Cardiac fibroblast (primary cell): Measurements from ENCODE around the gene TBXAS1.
A peak's percentile ranks its signal among the peaks of the same experiment; 100 is the strongest.

Experiments
- DNase-seq, 2 donors: peaks; one replicate each; pipeline versions ENCODE4 v3.0.0 to v3.0.0-alpha.2; 2010; ENCODE audit warnings: low read depth in 2 of 2
- H3K4me3 ChIP-seq, 2 donors: replicated peaks in 1 of 2; 1 replicate in 1 of 2; 2 replicates in 1 of 2; pipeline ENCODE4 v1.5.1; 2011; ENCODE audit warnings: low read depth in 2 of 2, low read length in 2 of 2, mild to moderate bottlenecking in 2 of 2, moderate library complexity in 1 of 2
- CTCF ChIP-seq: IDR thresholded peaks from one replicate; pipeline ENCODE4 v1.5.1; 2011; ENCODE audit warnings: low read depth, mild to moderate bottlenecking, low read length, inconsistent platforms

The TBXAS1 gene

GRCh38 chr7:139915268-139915863 lies 86.3 kb downstream of the TBXAS1 start:
- peak; percentile 65 to 81 for DNase-seq
- no peak for TF ChIP-seq CTCF
- H3K4me3 ChIP-seq: no peak overlapping the region

DNA sequence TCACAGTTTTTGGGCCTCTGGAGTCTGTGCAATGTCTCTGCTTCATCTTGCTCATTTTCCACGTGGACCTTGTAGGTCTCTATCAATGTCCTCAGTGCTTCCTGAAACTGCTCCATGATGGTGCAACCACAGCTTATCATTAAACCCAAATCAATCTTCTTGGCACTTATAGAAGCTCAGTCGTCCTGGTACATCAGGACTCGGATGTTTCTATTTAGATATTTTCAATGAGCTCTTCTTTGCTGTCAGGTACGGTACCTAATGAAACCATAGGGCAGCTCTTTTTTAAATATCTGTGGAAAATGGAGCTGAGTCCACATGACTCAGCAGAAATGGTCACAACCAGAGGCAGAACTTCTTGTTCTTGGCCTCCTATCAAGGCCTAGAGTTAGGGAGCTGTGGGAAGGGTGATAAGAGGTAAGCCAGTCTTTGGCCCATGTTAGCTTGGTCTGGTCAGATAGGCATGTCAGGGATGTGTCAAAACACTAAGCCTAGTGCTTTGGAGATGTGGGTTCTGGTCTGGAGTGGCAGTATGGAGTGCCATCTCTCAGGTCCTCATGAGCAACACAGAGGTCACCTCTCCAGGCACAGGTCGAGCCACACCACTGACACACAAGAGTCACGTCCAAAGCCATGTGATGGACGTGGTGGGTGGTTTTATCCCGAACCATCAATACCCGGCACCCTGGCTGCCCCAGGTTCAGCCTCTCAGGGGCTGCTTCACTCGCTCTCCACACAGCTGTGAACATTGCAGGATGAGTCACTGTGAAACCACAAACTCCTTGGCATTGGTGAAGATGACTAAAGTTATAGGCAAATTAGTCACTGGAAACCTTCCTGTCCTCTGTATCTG lies 87.0 kb downstream of the TBXAS1 start:
- H3K4me3 ChIP-seq: no peak overlapping the region
- TF ChIP-seq CTCF: no peak
- peak; percentile 96 to 98 for DNase-seq

DNA sequence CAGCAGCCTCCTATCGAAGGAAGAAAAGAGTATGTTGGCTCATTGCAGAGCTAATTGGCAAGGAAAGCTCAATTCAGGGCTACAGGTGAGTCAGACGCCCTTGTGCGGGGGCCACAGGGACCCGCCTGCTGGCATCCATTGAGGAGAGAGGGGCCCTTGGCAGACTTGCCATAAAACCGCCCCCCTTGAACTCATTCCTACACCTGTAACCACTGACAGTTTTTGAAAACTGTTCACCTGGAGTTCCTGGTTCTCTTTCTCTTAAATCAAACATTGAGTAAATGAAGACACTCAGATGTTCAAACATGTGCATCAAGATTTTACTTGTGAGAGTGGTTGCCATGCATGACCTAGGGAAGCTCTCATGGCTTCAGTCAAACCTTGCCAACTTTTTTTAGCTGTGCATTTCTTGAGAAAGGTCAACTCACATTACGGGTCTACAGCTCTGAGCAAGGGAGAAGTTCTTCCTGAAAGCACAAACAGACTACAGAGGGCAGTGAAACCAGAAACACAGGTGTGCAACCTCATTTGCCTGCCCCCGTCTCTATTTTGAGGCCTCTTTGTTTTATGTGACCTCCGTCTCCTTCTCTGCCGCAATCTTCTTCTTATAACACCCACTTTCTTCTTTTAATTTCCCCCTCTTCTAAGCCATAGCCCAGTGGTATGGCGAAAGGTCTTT lies 87.8 kb downstream of the TBXAS1 start:
- no peak for TF ChIP-seq CTCF
- no peak for DNase-seq
- H3K4me3 ChIP-seq: no peak overlapping the region

DNA sequence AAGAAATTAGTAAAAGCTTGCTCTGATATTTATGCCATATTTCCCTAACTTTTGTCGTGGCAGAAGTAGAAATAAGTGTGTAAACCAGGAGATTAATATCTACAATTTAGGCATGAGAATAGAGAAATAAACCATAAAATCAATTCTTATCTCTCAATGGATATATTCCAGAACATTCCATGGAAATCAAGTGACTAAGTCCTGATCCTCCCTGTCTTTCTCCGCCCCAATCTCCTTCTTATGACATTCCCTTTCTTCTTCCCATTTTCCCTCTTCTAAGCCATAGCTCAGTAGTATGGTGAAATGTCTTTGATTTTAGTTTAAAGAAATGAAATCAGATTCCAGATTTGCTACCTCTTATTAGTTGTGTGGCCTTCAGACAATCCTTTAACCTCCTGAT lies 88.8 kb downstream of the TBXAS1 start:
- no peak overlapping the region for H3K4me3 ChIP-seq
- no peak for TF ChIP-seq CTCF
- DNase-seq: no peak

- TF ChIP-seq CTCF: no peak
- no peak overlapping the region for H3K4me3 ChIP-seq
- peak in 1 of 2 donors; percentile 88 for DNase-seq
These were observed 89.4 kb downstream of the TBXAS1 start for GRCh38 chr7:139918480-139918879.

DNA sequence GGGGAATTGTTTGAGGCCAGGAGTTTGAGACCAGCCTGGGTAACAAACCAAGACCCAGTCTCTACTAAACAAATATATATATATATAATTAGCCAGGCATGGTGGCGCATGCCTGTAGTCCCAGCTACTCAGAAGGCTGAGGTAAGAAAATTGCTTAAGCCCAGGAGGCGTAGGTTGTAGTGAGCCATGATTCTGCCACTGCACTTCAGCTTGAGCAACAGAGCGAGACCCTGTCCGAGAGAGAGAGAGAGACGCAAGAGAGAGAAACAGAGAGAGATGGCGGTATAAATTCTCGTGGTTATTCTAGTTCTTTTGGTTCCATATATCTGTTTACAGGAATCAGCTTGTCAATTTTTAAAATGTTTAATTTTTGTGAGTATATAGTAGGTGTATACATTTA lies 94.0 kb downstream of the TBXAS1 start:
- H3K4me3 ChIP-seq: no peak overlapping the region
- TF ChIP-seq CTCF: no peak
- no peak for DNase-seq
